H1 (cell line): ENCODE results near the gene PRICKLE2. TPM values are rescaled to one million over a fixed set of nuclear protein-coding genes. Genes with fewer than 3 reads are reported as not detected.

Experiments used
- ASH2L ChIP-seq: fragments of 200-600, 300-600 bp; sonication (generic); IDR thresholded peaks from one replicate; pipeline ENCODE4 v1.7.1; 2017; ENCODE audit warnings: low read length
- CEBPB ChIP-seq: IDR thresholded peaks from 2 replicates; pipeline ENCODE4 v1.6.1; 2012; ENCODE audit warnings: low read depth, low read length
- HDAC6 ChIP-seq: IDR thresholded peaks from one replicate; pipeline ENCODE4 v1.7.1; 2012; ENCODE audit warnings: low read depth, mild to moderate bottlenecking, inconsistent platforms, low read length, moderate library complexity
- KDM1A ChIP-seq: fragments of 200-600, 300-600 bp; sonication (generic); IDR thresholded peaks from 2 replicates; pipeline ENCODE4 v1.7.1; 2016; ENCODE audit warnings: mild to moderate bottlenecking, low read length, borderline replicate concordance
- RBBP5 ChIP-seq: IDR thresholded peaks from 2 replicates; pipeline ENCODE4 v1.7.1; 2012; ENCODE audit warnings: low read depth, mild to moderate bottlenecking, inconsistent platforms, low read length, moderate library complexity, borderline replicate concordance
- SUZ12 ChIP-seq: fragments of 200-600 bp; sonication (generic); IDR thresholded peaks from 2 replicates; pipeline ENCODE4 v1.6.1; 2012; ENCODE audit warnings: mild to moderate bottlenecking, inconsistent platforms, low read length, moderate library complexity, mixed read lengths
- polyA plus RNA-seq, 7 experiments: library from polyadenylated mRNA; depleted of rRNA in 3 of 7; stranded (reverse) in 5 of 7; unstranded in 2 of 7; fragments of >200 nt in 5 of 7; fragments of 200-250 nt in 2 of 7; gene quantifications; 1 replicate in 5 of 7; 2 replicates in 1 of 7; 4 replicates in 1 of 7; pipeline versions ENCODE4 v1.2.1 to v1.2.3, GENCODE V29; 2011 to 2013; ENCODE audit warnings: missing spikeins in 2 of 7, mixed read lengths in 2 of 7
- total RNA-seq: library from RNA; stranded (reverse); fragmentation: NEBNext Ultra II Directional; extraction: Animal tissue kit (Norgen Biotek cat#: 25700); gene quantifications from 2 replicates; pipeline ENCODE4 v1.2.1, GENCODE V29; 2021

The PRICKLE2 gene
- total and polyA plus RNA-seq, 2 of the 8 experiments (the other 6 are each of a cell fraction or from before 2014, with no cell fraction given): 2.9 to 8.0 TPM

DNA sequence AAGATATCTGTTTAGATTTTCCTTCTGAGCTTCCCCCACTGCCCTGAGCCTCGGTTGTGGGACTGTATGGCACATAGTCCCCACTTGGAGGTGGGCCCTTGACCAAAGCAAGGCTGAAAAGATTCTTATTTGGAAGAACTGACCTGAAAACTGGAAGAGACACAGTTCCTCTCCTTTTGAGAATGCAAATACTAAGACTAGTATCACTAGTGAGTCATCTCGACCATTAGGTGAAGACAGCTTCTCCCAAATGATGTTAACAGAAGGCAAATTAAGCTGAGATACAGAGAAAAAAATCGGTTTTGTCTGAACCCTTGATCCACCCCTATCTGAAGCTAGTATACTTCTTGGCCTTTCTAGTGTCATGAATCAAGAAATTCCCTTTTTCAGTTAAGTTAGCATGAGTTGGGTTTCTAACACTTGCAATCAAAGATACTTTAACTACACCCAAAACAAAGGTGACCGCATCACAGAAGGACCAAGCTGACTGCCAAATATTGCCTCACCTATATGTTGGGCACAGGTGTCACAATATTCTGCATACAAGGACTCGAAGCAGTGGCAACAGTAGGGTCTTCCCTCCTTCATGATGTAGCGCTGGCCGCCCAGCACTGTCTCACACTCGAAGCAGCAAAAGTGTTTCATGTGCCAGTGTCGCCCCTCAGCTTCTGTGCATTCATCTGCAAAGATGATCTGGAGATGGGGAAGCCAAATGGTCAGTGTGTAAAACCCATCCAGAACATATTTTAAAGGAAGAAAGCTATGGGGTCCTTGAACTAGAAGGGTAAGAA lies 72.4 kb downstream of the PRICKLE2 start (continued):
- TF ChIP-seq CEBPB (no peak), HDAC6 (no peak), RBBP5 (no peak), KDM1A (no peak), ASH2L (no peak), SUZ12 (no peak)
- TF ChIP-seq, all 59 proteins: peak for 0
